ENCODE measurements around the gene TCN1.
"Not testable (repeated sequence)": the region's sequence is repeated elsewhere in the genome, so short reads cannot be mapped to it uniquely, and the experiment has no call there.

TCN1 gene, protein sequence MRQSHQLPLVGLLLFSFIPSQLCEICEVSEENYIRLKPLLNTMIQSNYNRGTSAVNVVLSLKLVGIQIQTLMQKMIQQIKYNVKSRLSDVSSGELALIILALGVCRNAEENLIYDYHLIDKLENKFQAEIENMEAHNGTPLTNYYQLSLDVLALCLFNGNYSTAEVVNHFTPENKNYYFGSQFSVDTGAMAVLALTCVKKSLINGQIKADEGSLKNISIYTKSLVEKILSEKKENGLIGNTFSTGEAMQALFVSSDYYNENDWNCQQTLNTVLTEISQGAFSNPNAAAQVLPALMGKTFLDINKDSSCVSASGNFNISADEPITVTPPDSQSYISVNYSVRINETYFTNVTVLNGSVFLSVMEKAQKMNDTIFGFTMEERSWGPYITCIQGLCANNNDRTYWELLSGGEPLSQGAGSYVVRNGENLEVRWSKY

DNA sequence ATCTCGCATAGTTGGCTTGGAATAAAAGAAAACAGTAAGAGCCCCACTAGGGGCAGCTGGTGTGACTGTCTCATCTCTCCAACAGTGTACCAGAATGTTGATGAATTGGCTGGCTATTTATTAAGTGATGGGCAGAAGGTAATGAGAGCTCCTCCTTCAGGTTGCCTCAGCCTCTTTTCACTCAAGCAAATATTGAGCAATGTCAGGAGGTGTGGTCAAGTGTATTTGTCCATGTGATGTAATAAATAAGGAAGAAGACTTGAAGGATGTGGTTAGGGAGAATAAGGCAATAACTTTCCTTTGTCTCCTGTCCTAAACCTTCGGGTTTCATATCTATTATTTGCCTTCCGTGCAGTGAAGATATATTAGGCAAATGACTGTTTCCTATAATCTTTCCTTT, at the start of gene TCN1:
Gene TCN1 (minus strand): TSS at position 91 of the 400 bp plus-strand sequence. CDS start 17 bp downstream, at position 74.
- no peak for DNase-seq

- not testable (repeated sequence) for DNase-seq
Measured at GRCh38 chr11:59903569-59903968, 37.3 kb upstream of the TCN1 start.

DNA sequence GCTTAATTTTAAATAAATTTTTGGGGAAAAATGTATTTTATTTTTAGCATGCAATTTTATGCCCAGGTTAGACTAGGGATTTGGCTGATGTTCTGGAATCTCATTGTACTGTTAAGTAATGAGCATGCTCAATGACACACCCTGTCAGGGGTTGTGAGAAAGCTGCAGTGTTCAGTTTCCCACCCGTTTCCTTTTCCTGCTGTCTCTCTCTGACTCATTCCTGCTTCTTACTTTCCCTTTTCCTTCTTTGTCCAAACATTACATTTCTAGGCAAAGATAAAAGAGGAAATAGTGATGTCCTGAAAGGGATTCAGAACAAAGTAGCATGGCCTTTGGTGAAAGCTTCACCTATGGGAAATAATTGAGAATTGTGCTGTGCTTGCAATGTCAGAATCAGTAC, 35.0 kb upstream of the TCN1 start:
- DNase-seq: no peak

DNA sequence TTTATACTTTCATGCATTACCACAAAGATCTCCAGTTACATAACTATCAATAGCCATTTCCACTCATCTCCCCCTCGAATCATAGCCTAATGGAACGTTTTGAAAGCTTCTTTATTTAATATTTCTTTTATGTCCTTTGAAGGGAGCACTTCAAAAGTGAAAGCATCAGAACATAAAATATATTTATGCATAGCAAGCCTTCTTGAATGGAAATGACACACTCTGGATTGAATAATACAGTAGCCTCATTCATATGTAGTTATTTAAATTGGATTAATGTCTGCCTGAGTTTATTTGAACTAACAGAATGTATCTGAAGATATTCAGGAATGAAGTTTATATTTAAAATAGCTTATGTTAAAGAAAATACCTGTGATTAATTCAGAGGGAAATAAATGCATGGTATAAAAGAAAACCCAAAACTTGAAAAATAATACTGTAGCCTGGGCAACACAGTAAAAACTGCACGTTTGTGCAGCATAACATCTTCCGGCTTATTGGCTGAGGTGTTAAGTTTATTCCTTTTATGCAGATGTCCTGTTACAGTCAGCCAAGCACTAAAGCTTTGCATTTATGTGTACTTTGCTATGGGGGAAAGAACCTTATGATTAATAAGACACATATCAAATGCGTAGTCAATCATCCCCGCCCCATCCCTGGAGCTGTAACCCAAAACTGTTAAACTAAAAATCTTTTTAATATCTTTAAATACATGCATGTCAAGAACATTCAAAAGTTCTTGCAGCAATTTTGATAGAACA, 34.3 kb upstream of the TCN1 start:
- no peak for DNase-seq

- no peak for DNase-seq
Measured at GRCh38 chr11:59899532-59899931, 33.2 kb upstream of the TCN1 start.

DNA sequence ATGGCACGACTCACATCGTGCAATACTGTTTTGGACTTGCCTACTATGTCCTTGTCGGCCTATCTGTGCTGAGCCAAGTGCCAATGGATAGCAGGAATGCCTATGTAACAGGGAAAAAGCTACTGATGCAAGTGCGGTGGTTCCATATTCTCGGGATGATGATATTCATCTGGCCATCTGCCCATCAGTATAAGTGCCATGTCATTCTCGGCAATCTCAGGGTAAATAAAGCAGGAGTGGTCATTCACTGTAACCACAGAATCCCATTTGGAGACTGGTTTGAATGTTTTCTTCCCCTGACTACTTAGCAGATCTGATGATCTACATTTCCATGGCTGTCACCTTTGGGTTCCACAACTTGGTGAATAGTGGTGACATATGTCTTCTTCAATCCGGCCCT, 32.4 kb upstream of the TCN1 start:
- no peak for DNase-seq

DNA sequence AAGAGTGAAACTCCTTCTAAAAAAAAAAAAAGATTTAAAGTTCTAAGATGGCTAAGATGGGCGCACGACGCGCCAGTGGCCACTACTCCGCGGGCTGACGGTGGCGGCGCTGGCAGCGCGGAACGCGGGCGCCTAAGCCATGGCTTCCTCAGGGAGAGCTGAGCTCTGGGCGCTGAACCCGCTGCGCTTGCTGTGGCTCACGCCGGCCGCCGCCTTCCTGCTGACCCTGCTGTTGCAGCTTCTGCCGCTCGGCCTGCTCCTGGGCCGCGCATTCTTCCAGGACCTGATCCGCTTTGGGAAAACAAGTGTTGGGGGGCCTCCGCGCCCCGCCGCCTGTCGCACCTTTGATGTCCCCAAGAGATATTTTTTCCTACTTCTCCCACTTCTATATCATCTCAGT, 31.8 kb upstream of the TCN1 start:
- DNase-seq: no peak

DNA sequence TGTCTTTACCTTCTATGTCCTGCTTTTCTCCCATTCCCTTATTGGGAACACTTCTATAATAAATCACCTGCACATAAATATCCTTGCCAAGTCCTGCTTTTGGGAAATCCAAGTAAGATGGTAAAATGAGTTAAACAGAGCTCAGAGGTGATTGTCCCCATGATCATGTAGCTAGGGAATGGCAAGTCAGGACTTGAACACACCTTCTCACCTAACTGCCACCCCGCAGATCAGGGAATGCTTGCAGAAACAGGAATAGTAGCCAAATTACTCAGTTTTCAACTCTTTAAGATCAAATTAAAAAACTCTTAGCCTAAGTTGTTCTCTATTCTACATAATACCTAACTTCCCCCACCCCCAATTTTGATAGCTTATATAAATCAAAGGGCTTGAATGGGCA, 28.3 kb upstream of the TCN1 start:
- no peak for DNase-seq

GRCh38 chr11:59891781-59892181, 25.5 kb upstream of the TCN1 start:
- DNase-seq: no peak

- DNase-seq: not testable (repeated sequence)
Measured at GRCh38 chr11:59887156-59887555, 20.9 kb upstream of the TCN1 start.

DNA sequence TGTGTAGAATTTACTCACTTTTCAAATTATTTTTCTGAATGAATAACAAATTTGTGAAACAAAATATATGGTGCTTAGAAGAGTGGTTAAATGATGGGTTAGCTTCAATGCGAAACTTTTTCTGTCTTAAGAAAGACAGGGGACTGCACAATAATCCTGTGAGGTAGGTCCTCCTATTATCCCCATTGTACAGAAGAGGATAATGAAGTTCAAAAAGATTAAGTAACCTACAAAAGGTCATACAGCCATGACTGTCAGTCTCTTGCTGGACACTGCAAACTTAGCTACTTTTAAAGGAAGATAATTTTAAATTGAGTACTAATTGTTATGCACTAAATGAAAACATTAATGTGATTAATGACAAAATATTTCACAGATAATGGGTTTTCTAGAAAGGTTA, 17.3 kb upstream of the TCN1 start:
- no peak for DNase-seq

DNA sequence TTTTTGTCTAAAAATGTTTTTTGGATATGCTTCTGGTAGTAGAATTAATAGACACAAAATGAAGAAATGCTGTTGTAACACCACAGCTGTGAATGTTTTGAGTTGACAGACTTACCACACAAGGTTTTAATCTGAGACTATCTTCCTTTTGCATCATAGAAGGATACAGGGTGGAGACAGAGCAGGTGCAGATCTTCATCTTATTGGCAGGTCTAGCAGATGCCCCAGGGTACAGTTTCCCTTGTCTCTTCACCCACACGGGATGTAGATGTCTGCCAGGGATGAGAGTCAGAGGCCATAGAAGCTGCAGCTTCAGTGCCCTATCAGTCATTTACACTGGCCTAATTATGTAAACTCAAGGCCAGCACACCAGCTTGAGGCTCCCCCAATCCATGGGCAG, 13.3 kb upstream of the TCN1 start:
- no peak for DNase-seq

- DNase-seq: no peak
Measured at GRCh38 chr11:59878575-59878974, 12.3 kb upstream of the TCN1 start, which contains the start of gene OOSP3. Gene OOSP3 (plus strand): TSS chr11:59878782. CDS start chr11:59878809, 27 bp downstream.

- no peak for DNase-seq
Measured at GRCh38 chr11:59877784-59878183, 11.5 kb upstream of the TCN1 start.

DNA sequence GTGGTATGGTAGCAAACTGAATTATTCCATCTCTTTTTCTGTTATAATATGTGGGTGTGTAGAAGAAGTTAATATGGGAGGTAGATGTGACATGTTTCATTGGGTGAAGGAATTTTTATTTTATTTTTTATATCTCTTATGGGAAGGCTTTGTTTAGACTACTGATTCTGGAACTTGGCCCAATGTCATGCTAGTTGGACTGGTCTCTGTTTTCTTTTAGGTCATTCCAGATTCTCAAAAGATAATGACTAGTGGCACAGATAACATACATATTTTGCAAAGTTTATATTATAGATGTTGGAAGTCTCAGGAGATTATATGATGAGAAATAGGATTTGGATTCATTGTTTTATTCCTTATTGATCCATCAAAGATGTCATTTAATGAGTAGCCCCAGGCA, 11.0 kb upstream of the TCN1 start:
- no peak for DNase-seq

DNA sequence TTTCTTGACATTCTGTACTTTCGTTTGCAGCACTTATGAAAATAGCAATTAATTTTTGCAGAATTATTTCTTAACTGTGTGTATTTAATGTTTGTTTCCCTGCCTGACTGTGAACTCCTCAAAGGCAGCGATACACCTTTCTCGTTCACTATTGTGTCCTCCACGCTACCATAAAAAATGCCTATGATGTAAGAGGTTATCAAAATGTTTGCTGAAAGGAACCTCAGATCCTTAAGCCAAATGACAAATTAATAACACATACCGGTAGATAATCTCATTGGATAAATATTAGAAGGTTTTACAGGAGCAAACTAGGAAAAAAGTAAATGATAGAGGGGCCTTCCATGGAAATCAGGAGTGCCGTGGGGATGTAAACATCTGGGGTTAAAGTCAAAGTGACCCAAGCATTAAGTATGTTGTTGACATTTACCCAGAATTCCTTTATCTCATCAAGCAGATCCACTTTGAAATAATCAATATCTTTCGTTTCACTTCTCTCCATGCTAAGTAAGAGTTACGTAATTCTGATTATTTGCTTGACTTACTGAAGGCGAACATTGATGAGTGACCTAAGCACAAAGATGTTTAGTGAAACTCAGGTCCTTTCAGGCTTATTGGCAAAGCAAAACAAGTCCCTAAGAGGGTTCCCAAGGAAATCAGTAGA, 9.7 kb upstream of the TCN1 start:
- no peak for DNase-seq

DNA sequence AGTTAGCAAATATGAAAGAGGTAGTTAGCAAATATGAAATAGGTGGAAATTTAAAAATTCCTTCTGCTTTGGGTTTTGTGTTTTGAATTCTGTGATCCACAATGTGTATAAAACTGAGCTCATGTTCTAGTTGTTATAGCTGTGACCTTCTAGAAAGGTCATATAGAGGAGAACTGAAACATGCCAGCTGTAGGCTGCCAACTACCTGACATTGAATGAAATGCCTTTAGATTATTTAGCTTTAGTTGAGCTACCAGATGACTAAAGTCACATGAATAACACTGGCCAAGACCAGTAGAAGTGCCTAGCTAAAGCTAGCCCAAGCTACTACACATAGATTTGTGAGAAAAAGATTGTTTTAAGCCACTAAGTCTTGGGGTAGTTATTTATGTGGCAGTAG, 5.8 kb upstream of the TCN1 start:
- DNase-seq: no peak

GRCh38 chr11:59867946-59868345, 1.7 kb upstream of the TCN1 start:
- DNase-seq: no peak

GRCh38 chr11:59866836-59867235, 549 bp upstream of the TCN1 start:
- DNase-seq: no peak

GRCh38 chr11:59865031-59865430, 1.3 kb downstream of the TCN1 start:
- no peak for DNase-seq

DNA sequence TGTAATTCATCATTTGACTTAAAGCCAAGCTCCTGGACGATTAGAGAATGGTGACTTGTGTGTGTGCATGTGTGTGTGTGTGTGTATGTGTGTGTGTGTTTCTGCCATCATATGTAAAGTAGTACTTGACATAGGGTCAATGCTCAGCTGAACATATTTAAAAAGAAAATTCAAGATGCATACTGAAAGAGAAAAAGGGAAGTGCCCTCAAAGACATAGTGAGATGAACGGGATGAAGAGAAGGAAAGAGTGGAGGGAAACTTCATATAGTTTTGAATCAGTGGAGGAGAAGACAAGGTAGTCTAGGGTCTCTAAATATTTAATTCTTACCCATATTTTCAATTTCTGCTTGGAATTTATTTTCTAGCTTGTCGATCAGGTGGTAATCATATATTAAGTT, 4.0 kb downstream of the TCN1 start:
- no peak for DNase-seq

DNA sequence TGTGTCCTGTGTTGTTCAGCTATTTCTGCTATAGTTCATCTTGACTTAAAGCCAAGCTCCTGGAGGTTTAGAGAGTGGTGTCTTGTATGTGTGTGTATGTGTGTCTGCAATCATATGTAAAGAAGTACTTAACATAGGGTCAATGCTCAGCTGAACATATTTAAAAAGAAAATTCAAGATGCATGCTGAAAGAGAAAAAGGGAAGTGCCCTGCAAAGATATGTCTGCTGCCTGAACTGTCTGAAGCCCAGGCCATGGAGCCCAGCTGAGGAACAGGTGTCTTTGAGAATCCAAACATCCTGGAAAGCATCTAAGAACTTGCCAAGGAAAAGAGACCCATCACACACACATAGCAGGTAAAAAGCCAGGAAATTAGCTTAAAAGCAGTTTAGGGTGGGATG, 6.6 kb downstream of the TCN1 start:
- no peak for DNase-seq
